Choroid plexus epithelial cell (primary cell): ENCODE data around the gene OBSCN.

Experiments used
- DNase-seq: peaks from one replicate; pipeline ENCODE4 v3.0.0-alpha.2; 2010; ENCODE audit warnings: low read depth
- H3K4me3 ChIP-seq: 2 replicates; pipeline ENCODE4 v1.5.1; 2011; ENCODE audit warnings: low read depth, mild to moderate bottlenecking, control low read depth, low read length, moderate library complexity
- TF ChIP-seq, protein P1 (sequence below): conservative IDR thresholded peaks from 2 replicates; pipeline ENCODE4 v1.5.1; 2011; ENCODE audit warnings: low read depth, mild to moderate bottlenecking, control low read depth, inconsistent platforms, low read length, moderate library complexity

OBSCN gene

DNA sequence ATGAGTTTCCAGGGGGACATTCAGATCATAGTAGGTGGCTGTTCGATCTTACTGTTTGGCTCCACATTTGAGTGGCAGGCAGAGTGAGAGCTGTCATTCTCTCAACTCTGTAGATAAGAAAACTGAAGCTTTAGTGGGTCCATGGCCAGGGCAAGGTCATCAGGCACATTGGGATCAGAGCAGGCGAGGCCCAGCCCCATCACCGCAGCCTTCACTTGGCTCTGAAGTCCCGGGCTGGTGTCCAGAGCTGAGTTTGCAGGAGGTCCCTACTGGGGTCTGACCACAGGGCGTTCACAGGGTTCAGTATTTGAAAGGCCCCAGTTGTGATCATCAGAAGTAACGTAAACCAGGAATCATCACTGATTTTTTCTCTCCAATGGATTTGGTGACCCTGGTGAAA, 76.7 kb downstream of the OBSCN start:
- no peak for DNase-seq
- no peak overlapping the region for H3K4me3 ChIP-seq
- TF ChIP-seq, protein P1, sequence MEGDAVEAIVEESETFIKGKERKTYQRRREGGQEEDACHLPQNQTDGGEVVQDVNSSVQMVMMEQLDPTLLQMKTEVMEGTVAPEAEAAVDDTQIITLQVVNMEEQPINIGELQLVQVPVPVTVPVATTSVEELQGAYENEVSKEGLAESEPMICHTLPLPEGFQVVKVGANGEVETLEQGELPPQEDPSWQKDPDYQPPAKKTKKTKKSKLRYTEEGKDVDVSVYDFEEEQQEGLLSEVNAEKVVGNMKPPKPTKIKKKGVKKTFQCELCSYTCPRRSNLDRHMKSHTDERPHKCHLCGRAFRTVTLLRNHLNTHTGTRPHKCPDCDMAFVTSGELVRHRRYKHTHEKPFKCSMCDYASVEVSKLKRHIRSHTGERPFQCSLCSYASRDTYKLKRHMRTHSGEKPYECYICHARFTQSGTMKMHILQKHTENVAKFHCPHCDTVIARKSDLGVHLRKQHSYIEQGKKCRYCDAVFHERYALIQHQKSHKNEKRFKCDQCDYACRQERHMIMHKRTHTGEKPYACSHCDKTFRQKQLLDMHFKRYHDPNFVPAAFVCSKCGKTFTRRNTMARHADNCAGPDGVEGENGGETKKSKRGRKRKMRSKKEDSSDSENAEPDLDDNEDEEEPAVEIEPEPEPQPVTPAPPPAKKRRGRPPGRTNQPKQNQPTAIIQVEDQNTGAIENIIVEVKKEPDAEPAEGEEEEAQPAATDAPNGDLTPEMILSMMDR: no peak

DNA sequence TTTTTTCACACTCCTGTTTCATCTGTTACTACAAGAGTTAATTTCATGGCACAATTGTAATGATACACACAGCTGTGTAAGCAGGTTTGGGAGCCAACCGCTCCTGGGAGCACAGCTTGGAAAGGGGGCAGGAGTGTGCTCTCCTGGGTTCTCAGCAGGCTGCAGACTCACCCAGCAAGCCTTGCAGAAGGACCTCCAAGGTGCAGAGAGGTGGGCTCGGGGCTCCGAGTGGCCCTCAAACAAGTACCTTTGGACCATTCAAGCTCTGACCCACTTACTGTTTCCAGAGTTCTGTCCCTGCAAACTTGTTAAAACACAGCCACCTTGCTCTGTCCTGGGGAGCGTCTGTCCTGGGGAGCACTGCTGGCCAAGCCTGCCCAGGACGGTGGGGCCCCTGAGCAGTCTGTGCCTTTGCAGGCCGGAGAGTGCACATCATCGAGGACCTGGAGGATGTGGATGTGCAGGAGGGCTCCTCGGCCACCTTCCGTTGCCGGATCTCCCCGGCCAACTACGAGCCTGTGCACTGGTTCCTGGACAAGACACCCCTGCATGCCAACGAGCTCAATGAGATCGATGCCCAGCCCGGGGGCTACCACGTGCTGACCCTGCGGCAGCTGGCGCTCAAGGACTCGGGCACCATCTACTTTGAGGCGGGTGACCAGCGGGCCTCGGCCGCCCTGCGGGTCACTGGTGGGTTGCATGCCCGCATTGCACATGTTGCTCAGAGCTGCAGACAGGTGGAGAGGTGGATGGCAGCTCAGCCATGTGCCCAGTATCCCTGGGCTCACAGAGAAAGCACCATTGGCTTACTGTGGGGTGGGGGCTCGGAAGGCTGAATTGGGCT, 78.0 kb downstream of the OBSCN start:
- TF ChIP-seq, protein P1: no peak

DNA sequence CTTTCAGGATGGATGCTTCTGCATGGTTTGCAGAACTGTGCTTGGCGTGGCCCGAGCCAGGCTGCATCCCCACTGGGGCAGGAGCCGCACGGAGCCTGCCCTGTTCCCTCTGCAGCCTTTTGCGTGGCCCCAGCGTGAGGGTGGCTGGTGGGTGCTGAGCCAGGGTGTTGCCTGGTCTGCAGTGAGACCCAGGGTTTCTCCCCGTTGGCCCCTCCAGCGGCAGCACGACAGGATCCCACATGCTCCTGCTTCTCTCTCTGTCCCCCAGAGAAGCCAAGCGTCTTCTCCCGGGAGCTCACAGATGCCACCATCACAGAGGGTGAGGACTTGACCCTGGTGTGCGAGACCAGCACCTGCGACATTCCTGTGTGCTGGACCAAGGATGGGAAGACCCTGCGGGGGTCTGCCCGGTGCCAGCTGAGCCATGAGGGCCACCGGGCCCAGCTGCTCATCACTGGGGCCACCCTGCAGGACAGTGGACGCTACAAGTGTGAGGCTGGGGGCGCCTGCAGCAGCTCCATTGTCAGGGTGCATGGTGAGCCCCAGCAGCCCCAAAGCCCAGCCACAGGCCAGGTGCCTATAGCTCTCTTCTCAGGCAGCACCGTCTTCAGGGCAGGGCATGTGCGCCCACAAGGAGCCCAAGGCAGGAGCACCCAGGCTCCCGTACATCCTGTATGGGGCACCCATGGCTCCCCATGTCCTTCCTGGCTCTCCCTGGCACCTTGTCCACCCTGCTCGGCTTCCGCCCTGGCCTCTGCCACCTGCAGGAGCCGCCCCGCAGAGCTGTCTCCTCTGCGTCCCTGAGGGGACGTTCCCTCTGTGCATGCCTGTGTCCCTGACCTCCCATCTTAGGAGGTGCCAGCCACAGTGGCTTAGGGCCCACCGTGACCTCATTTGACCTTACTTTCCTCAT, 78.9 kb downstream of the OBSCN start:
- no peak overlapping the region for H3K4me3 ChIP-seq
- TF ChIP-seq, protein P1: no peak
- no peak for DNase-seq

More for the DNA sequence above, 78.0 kb downstream of the OBSCN start:
- no peak overlapping the region for H3K4me3 ChIP-seq
- no peak for DNase-seq

DNA sequence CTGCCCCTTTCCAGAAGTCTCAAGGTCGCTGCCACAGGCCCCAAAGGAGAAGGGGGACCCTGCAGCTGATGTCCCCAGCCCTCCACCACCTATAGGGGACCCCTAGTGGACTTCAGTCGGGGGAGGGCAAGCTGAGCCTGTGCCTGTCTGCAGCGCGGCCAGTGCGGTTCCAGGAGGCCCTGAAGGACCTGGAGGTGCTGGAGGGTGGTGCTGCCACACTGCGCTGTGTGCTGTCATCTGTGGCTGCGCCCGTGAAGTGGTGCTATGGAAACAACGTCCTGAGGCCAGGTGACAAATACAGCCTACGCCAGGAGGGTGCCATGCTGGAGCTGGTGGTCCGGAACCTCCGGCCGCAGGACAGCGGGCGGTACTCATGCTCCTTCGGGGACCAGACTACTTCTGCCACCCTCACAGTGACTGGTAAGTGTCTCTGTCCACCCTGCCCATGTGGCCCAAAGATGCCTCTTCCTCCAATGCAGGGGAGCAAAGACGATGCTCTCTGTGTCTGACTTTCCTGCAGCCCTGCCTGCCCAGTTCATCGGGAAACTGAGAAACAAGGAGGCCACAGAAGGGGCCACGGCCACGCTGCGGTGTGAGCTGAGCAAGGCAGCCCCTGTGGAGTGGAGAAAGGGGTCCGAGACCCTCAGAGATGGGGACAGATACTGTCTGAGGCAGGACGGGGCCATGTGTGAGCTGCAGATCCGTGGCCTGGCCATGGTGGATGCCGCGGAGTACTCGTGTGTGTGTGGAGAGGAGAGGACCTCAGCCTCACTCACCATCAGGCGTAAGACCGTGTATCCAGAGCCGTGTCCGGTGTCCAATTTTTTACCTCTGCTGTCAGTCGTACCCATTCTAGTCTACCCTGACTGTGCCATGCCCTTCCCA, 79.9 kb downstream of the OBSCN start:
- DNase-seq: no peak
- TF ChIP-seq, protein P1: no peak
- H3K4me3 ChIP-seq: no peak overlapping the region

DNA sequence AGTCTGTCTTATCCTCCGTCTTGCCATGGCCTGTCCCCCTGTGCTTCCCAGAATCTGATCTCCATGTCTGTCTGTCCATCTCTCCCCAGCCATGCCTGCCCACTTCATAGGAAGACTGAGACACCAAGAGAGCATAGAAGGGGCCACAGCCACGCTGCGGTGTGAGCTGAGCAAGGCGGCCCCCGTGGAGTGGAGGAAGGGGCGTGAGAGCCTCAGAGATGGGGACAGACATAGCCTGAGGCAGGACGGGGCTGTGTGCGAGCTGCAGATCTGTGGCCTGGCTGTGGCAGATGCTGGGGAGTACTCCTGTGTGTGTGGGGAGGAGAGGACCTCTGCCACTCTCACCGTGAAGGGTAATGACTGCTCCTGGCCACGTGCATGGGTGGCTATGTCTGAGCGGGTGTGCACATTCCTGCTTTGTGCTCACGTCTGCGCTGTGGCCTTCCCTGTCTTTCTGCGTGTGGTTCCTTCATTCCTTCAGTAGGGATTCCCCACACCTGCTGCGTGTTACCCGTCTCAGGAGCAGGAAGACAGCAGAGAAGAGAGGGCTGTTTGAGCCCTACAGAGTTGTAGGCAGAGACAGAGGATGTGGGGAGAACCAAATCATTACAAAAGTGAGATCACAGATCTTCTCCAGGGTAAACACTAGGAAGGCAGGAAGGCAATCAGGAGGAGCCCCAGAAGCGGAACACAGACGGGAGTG, 80.8 kb downstream of the OBSCN start:
- no peak for DNase-seq
- no peak overlapping the region for H3K4me3 ChIP-seq
- TF ChIP-seq, protein P1: no peak

DNA sequence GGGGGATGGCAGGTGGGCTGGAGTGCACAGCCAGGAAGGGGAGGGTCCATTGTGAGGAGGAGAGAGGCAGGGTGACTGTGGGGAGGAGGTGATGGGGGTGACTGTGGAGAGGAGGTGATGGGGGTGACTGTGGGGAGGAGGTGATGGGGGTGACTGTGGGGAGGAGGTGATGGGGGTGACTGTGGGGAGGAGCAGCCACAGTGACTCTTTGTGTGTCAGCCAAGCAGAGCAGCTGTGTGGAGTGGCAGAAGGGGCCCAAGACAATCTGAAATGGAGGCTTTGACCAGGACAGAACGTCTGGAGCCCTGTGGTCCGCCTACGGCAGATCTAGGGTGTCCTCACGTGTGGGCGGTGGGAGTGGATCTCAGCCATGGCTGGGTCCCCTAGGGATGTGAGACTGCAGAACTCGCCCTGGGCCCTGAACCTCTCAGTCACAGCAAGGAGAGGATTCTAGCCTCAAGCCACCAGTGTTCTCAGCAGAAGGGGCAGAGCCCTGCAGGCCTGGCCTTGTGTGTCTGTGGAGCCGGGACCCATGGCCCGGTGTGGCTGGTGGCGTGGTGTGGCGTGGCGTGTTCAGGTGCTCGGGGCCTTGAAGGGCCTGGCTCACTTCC, 81.5 kb downstream of the OBSCN start:
- TF ChIP-seq, protein P1: no peak
- no peak overlapping the region for H3K4me3 ChIP-seq
- no peak for DNase-seq
